ENCODE measurements around the gene DBN1.

Gene DBN1

GRCh38 chr5:177445052-177445916, 28.1 kb downstream of the DBN1 start:
- H3K27ac Mint-ChIP-seq, result peak overlapping the region in 2 of 3 experiments; percentile 18 to 51
- no peak for TF ChIP-seq CTCF (IDR thresholded peaks at IDR 0.05; ENCODE audit: unreplicated experiment in 3 of 3)
- H3K4me3 Mint-ChIP-seq, result peak overlapping the region; percentile 79 to 86 (median 82)
- peaks cover 26% of the 10 kb centered on the region for H3K4me1 Mint-ChIP-seq
- H3K27me3 Mint-ChIP-seq (ENCODE audit: low read depth), result peaks cover 20% of the 10 kb centered on the region
- H3K36me3 Mint-ChIP-seq (ENCODE audit: low read depth), result no peaks in the 10 kb centered on the region
- no peaks in the 10 kb centered on the region for H3K9me3 Mint-ChIP-seq

GRCh38 chr5:177444106-177445051, 29.1 kb downstream of the DBN1 start:
- peaks cover 8% of the 10 kb centered on the region for H3K36me3 Mint-ChIP-seq (ENCODE audit: low read depth)
- H3K27ac Mint-ChIP-seq, result no peak overlapping the region
- H3K4me3 Mint-ChIP-seq, result peak overlapping the region; percentile 79 to 86 (median 82)
- no peaks in the 10 kb centered on the region for H3K9me3 Mint-ChIP-seq
- peaks cover 26% of the 10 kb centered on the region for H3K4me1 Mint-ChIP-seq
- H3K27me3 Mint-ChIP-seq (ENCODE audit: low read depth), result peaks cover 20% of the 10 kb centered on the region
- no peak for TF ChIP-seq CTCF (IDR thresholded peaks at IDR 0.05; ENCODE audit: unreplicated experiment in 3 of 3)

GRCh38 chr5:177443144-177443983, 30.1 kb downstream of the DBN1 start:
- Mint-ChIP-seq H3K27ac (no peak overlapping the region), H3K4me1 (peaks cover 22% of the 10 kb centered on the region), H3K9me3 (no peaks in the 10 kb centered on the region), H3K4me3 (no peak overlapping the region), H3K27me3 (ENCODE audit: low read depth) (peaks cover 16% of the 10 kb centered on the region), H3K36me3 (ENCODE audit: low read depth) (peaks cover 15% of the 10 kb centered on the region)
- TF ChIP-seq CTCF (IDR thresholded peaks at IDR 0.05; ENCODE audit: unreplicated experiment in 3 of 3), result no peak

GRCh38 chr5:177442066-177442826, 31.2 kb downstream of the DBN1 start:
- Mint-ChIP-seq H3K27ac (no peak overlapping the region), H3K4me1 (peaks cover 16% of the 10 kb centered on the region), H3K4me3 (no peak overlapping the region), H3K9me3 (no peaks in the 10 kb centered on the region), H3K36me3 (ENCODE audit: low read depth) (peaks cover 26% of the 10 kb centered on the region), H3K27me3 (ENCODE audit: low read depth) (peaks cover 14% of the 10 kb centered on the region)
- no peak for TF ChIP-seq CTCF (IDR thresholded peaks at IDR 0.05; ENCODE audit: unreplicated experiment in 3 of 3)
